GM18870 (cell line): ENCODE data around the gene OR5D16.
"Not testable (repeated sequence)": the region's sequence is repeated elsewhere in the genome, so short reads cannot be mapped to it uniquely, and the experiment has no call there.

Experiments used
- ATAC-seq: cut with Tn5 transposase; IDR thresholded peaks from one replicate; pipeline ENCODE4 v1.9.1; 2021; ENCODE audit warnings: moderate library complexity; ENCODE audit not compliant: unreplicated experiment

OR5D16 gene

GRCh38 chr11:55838452-55838851 is at the start of gene OR5D16:
Gene OR5D16 (plus strand): TSS chr11:55838752. CDS start chr11:55838752, 0 bp downstream.
- ATAC-seq: no peak

- ATAC-seq: no peak
Measured at GRCh38 chr11:55791606-55792005, 46.9 kb upstream of the OR5D16 start.

GRCh38 chr11:55793321-55793720 is 45.2 kb upstream of the OR5D16 start:
- ATAC-seq: no peak

- ATAC-seq: no peak
Measured at GRCh38 chr11:55795256-55795655, 43.3 kb upstream of the OR5D16 start, which contains the start of gene OR5D14. Gene OR5D14 (plus strand): TSS chr11:55795556. CDS start chr11:55795556, 0 bp downstream.

- ATAC-seq: no peak
Measured at GRCh38 chr11:55806248-55806647, 32.3 kb upstream of the OR5D16 start.

GRCh38 chr11:55811067-55811466 is 27.5 kb upstream of the OR5D16 start, which contains the start of gene OR5L1:
Gene OR5L1 (plus strand): TSS chr11:55811367. CDS start chr11:55811467, 100 bp downstream.
- no peak for ATAC-seq

- ATAC-seq: no peak
Measured at GRCh38 chr11:55819330-55819729, 19.2 kb upstream of the OR5D16 start, which contains the start of gene OR5D18. Gene OR5D18 (plus strand): TSS chr11:55819630. CDS start chr11:55819630, 0 bp downstream.

GRCh38 chr11:55826919-55827318 is 11.6 kb upstream of the OR5D16 start, which contains the start of gene OR5L2:
Gene OR5L2 (plus strand): TSS chr11:55827219. CDS start chr11:55827219, 0 bp downstream.
- ATAC-seq: no peak

GRCh38 chr11:55847453-55847852 is 8.9 kb downstream of the OR5D16 start:
- ATAC-seq: no peak

- no peak for ATAC-seq
Measured at GRCh38 chr11:55849037-55849436, 10.5 kb downstream of the OR5D16 start.

- ATAC-seq: no peak
Measured at GRCh38 chr11:55852141-55852540, 13.6 kb downstream of the OR5D16 start.

- ATAC-seq: peak; percentile 67
Measured at GRCh38 chr11:55854704-55855103, 16.2 kb downstream of the OR5D16 start.

- ATAC-seq: not testable (repeated sequence)
Measured at GRCh38 chr11:55867354-55867753, 28.8 kb downstream of the OR5D16 start.

- ATAC-seq: not testable (repeated sequence)
Measured at GRCh38 chr11:55872731-55873130, 34.2 kb downstream of the OR5D16 start.

GRCh38 chr11:55873146-55873545 is 34.6 kb downstream of the OR5D16 start:
- ATAC-seq: not testable (repeated sequence)

- ATAC-seq: not testable (repeated sequence)
Measured at GRCh38 chr11:55882997-55883396, 44.4 kb downstream of the OR5D16 start, which contains the start of gene TRIM51. Gene TRIM51 (plus strand): TSS chr11:55883297. CDS start chr11:55885429, 2,132 bp downstream.

GRCh38 chr11:55884995-55885394 is 46.4 kb downstream of the OR5D16 start:
- not testable (repeated sequence) for ATAC-seq

- ATAC-seq: not testable (repeated sequence)
Measured at GRCh38 chr11:55885481-55885880, 46.9 kb downstream of the OR5D16 start.
